Keratinocyte (primary cell): ENCODE data around the gene GPR39.

Source experiments
- EZH2 ChIP-seq: IDR thresholded peaks from one replicate; pipeline ENCODE4 v1.6.1; 2012; ENCODE audit warnings: inconsistent platforms, mild to moderate bottlenecking, low read length, moderate library complexity
- TF ChIP-seq, protein P1 (sequence below), 3 experiments: IDR thresholded peaks in 1 of 3; conservative IDR thresholded peaks in 1 of 3; optimal IDR thresholded peaks in 1 of 3; 2 replicates in 2 of 3; 3 replicates in 1 of 3; pipeline versions ENCODE3 to v1.5.1; 2011; ENCODE audit warnings: low read length in 3 of 3, mild to moderate bottlenecking in 3 of 3, moderate library complexity in 2 of 3, control low read depth in 1 of 3, inconsistent platforms in 1 of 3; ENCODE audit not compliant: insufficient read depth in 2 of 3; ENCODE audit errors: extremely low read depth in 1 of 3

DNA sequence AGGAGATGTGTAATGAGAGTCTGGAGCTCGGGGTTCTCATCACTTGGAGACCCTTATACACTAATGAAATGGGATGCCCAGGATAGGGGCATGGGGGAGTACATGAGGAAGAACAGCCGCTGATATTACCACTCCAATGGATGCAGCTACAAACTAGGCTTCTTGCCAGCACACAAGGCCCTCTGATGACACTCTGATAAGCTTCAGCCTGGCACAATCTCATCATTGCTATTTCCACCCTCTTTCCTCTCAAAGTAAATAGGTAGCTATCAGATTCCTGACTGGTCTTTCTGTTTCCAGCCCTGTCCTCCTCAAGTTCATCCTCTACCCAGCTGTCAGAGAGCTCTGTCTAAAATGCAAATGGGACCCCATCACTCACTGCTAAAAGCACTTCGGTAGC is 103.0 kb downstream of the GPR39 start:
- TF ChIP-seq, protein P1, sequence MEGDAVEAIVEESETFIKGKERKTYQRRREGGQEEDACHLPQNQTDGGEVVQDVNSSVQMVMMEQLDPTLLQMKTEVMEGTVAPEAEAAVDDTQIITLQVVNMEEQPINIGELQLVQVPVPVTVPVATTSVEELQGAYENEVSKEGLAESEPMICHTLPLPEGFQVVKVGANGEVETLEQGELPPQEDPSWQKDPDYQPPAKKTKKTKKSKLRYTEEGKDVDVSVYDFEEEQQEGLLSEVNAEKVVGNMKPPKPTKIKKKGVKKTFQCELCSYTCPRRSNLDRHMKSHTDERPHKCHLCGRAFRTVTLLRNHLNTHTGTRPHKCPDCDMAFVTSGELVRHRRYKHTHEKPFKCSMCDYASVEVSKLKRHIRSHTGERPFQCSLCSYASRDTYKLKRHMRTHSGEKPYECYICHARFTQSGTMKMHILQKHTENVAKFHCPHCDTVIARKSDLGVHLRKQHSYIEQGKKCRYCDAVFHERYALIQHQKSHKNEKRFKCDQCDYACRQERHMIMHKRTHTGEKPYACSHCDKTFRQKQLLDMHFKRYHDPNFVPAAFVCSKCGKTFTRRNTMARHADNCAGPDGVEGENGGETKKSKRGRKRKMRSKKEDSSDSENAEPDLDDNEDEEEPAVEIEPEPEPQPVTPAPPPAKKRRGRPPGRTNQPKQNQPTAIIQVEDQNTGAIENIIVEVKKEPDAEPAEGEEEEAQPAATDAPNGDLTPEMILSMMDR (optimal IDR thresholded peaks at IDR 0.05 in 1 of 3, IDR thresholded peaks at IDR 0.05 in 1 of 3, conservative IDR thresholded peaks at IDR 0.05 in 1 of 3; ENCODE audit: extremely low read depth in 1 of 3, insufficient read depth in 2 of 3, low read length in 3 of 3): no peak
- no peak for TF ChIP-seq EZH2
